Lower lobe of right lung (tissue), 2 donors: Measurements from ENCODE around the gene KCNN1. TPM values are rescaled to one million over a fixed set of nuclear protein-coding genes. Genes with fewer than 3 reads are reported as not detected.
"Not testable (repeated sequence)": the region's sequence is repeated elsewhere in the genome, so short reads cannot be mapped to it uniquely, and the experiment has no call there.

Source experiments
- ATAC-seq, 2 donors: fragments of 200-7000 bp; cut with Tn5 transposase; one replicate each; pipeline ENCODE4 v1.9.1; 2020 to 2022; ENCODE audit warnings: mild to moderate bottlenecking in 2 of 2, moderate library complexity in 2 of 2
- DNase-seq: peaks from one replicate; pipeline ENCODE4 v3.0.0-alpha.2; 2020
- H3K27ac ChIP-seq: fragments of 200-600 bp; one replicate; pipeline ENCODE4 v1.8.0; 2022
- H3K27me3 ChIP-seq: fragments of 200-600 bp; one replicate; pipeline ENCODE4 v1.8.0; 2022; ENCODE audit warnings: low read depth
- H3K36me3 ChIP-seq: fragments of 200-600 bp; one replicate; pipeline ENCODE4 v1.8.0; 2022; ENCODE audit warnings: mild to moderate bottlenecking
- H3K4me1 ChIP-seq: fragments of 200-600 bp; one replicate; pipeline ENCODE4 v1.8.0; 2022
- H3K4me3 ChIP-seq: fragments of 200-600 bp; one replicate; pipeline ENCODE4 v1.8.0; 2022; ENCODE audit warnings: mild to moderate bottlenecking
- H3K9me3 ChIP-seq: fragments of 200-600 bp; one replicate; pipeline ENCODE4 v1.8.0; 2022
- intact Hi-C: fragments of 100-400 bp; cut with DNase I; formaldehyde crosslinking; loops from one replicate; pipeline ENCODE4 v1.11.0; 2022
- total RNA-seq: library from RNA; stranded (reverse); fragmentation: NEBNext Ultra II Directional; extraction: Animal tissue kit (Norgen Biotek cat#: 25700); gene quantifications from one replicate; pipeline ENCODE4 v1.2.1, GENCODE V29; 2021
- TF ChIP-seq, protein P1 (sequence below): fragments of 200-600 bp; IDR thresholded peaks from one replicate; pipeline ENCODE4 v1.8.0; 2022; ENCODE audit warnings: antibody characterized with exemption, mild to moderate bottlenecking
- donor health status: DM: no; HTN: yes; CAD: no; lungs with severe emphysema.

KCNN1 gene
- total RNA-seq, 1 donor from 2014 or later: not detected

DNA sequence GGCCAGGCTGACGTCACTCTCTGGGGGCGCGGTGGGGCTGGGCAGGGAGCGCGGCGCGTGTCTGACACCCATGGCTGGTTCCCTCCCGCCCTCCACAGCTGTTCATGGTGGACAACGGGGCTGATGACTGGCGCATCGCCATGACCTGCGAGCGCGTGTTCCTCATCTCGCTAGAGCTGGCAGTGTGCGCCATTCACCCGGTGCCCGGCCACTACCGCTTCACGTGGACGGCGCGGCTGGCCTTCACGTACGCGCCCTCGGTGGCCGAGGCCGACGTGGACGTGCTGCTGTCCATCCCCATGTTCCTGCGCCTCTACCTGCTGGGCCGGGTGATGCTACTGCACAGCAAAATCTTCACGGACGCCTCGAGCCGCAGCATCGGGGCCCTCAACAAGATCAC is 14.7 kb downstream of the KCNN1 start:
- no peaks in the 10 kb centered on the region for H3K4me1 ChIP-seq
- no peak for ATAC-seq
- intact Hi-C loops: no loop called here
- H3K4me3 ChIP-seq: no peak overlapping the region
- H3K27me3 ChIP-seq: peaks cover 7% of the 10 kb centered on the region
- H3K27ac ChIP-seq: no peak overlapping the region
- no peak for DNase-seq
- no peaks in the 10 kb centered on the region for H3K36me3 ChIP-seq
- TF ChIP-seq, protein P1, sequence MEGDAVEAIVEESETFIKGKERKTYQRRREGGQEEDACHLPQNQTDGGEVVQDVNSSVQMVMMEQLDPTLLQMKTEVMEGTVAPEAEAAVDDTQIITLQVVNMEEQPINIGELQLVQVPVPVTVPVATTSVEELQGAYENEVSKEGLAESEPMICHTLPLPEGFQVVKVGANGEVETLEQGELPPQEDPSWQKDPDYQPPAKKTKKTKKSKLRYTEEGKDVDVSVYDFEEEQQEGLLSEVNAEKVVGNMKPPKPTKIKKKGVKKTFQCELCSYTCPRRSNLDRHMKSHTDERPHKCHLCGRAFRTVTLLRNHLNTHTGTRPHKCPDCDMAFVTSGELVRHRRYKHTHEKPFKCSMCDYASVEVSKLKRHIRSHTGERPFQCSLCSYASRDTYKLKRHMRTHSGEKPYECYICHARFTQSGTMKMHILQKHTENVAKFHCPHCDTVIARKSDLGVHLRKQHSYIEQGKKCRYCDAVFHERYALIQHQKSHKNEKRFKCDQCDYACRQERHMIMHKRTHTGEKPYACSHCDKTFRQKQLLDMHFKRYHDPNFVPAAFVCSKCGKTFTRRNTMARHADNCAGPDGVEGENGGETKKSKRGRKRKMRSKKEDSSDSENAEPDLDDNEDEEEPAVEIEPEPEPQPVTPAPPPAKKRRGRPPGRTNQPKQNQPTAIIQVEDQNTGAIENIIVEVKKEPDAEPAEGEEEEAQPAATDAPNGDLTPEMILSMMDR: no peak
- H3K9me3 ChIP-seq: no peaks in the 10 kb centered on the region

DNA sequence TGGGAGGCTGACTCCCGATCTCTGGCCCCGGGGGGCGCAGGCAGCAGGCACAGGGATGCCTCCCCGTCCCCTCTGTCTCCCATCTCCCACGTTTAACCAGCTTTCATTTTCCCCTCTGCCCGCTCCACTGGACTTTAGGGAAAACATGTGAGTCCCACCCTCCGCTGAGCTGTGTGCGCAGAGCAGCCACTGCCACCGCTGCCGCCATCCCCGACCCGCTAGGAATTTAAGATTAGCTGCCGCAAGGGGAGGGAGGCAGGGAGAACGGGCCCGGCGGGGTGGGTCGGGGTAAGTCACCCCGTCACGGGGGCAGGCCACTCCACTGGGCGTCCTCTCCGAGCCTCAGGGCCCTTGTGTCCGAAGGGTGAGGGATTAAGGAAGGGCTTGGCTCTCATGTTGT is 15.5 kb downstream of the KCNN1 start:
- intact Hi-C loops: no loop called here
- Histone ChIP-seq H3K9me3 (no peaks in the 10 kb centered on the region), H3K27me3 (peaks cover 7% of the 10 kb centered on the region), H3K4me1 (no peaks in the 10 kb centered on the region), H3K36me3 (no peaks in the 10 kb centered on the region), H3K27ac (no peak overlapping the region), H3K4me3 (no peak overlapping the region)
- DNase-seq: no peak
- no peak for ATAC-seq
- TF ChIP-seq, protein P1: no peak

DNA sequence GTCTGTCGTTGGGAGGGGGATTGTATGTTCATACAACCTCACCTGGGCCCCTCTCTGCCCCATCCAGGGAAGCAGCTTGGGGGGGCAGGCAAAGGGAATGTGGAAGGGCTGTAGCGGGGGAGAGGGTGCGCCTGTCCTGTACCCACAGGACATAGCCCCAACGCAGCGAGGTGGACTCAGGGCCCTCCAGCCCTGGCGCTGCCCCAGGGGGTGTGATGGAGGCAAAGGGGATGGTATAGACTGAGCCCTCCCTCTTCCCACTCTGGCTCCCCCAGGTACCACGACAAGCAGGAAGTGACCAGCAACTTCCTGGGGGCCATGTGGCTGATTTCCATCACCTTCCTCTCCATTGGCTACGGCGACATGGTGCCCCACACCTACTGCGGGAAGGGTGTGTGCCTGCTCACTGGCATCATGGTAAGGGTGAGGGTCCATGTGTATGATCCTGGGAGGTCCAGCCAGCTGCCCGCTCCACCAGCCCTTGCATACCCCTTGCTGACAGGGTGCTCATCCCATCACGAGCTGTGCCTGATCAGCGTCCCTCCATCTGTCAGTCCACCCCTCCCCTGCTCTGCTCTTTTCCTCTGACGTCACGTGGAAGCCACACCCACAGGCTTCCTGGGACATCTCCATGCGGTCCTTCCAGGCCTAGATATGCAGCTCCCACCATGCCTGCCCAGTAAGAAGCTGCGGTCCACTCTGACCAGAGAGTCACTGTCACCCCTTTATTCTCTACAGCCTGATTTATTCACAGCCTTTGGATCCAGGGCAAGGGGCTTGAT is 18.3 kb downstream of the KCNN1 start:
- peak in 1 of 2 donors; percentile 23 for ATAC-seq
- no peaks in the 10 kb centered on the region for H3K36me3 ChIP-seq
- H3K27ac ChIP-seq: no peak overlapping the region
- H3K27me3 ChIP-seq: peaks cover 7% of the 10 kb centered on the region
- no peaks in the 10 kb centered on the region for H3K9me3 ChIP-seq
- no peak overlapping the region for H3K4me3 ChIP-seq
- intact Hi-C loops: no loop called here
- H3K4me1 ChIP-seq: no peaks in the 10 kb centered on the region
- TF ChIP-seq, protein P1: no peak
- DNase-seq: no peak

DNA sequence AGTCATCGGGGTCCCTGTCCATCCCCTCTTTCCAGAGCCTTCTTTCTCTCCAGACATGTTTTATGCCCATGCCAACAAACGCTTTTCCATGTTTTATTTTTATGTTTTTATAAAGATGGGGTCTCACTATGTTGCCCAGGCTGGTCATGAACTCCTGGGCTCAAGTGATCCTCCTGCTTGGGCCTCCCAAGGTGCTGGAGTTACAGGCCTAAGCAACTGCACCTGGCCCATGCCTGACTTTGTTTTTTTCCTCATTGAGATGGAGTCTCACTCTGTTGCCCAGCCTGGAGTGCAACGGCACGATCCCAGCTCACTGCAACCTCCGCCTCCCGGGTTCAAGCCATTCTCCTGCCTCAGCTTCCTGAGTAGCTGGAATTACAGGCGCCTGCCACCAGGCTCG is 19.7 kb downstream of the KCNN1 start:
- H3K9me3 ChIP-seq, H3K36me3 ChIP-seq, H3K4me1 ChIP-seq, ATAC-seq, intact Hi-C loops, DNase-seq, H3K4me3 ChIP-seq, H3K27me3 ChIP-seq, H3K27ac ChIP-seq: not testable (repeated sequence)

DNA sequence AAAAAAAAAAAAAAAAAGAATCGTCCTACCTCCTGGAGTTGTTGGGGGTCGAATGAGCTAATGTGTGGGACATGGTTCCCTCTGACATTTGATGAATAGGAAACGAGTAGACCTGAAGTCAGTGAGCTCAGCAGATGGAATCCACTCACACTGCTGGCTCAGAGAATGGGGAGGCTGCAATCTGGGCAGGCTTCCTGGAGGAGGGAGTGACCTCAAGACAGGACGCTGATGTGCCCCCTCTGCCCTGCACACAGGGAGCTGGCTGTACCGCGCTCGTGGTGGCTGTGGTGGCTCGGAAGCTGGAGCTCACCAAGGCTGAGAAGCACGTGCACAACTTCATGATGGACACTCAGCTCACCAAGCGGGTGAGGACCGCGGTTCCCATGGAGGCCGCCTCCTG is 21.3 kb downstream of the KCNN1 start:
- Histone ChIP-seq H3K36me3 (no peaks in the 10 kb centered on the region), H3K27me3 (peaks cover 5% of the 10 kb centered on the region), H3K9me3 (no peaks in the 10 kb centered on the region), H3K4me3 (no peak overlapping the region), H3K27ac (no peak overlapping the region), H3K4me1 (no peaks in the 10 kb centered on the region)
- TF ChIP-seq, protein P1: no peak
- DNase-seq (no peak), ATAC-seq (no peak)
- intact Hi-C loops: no loop called here

DNA sequence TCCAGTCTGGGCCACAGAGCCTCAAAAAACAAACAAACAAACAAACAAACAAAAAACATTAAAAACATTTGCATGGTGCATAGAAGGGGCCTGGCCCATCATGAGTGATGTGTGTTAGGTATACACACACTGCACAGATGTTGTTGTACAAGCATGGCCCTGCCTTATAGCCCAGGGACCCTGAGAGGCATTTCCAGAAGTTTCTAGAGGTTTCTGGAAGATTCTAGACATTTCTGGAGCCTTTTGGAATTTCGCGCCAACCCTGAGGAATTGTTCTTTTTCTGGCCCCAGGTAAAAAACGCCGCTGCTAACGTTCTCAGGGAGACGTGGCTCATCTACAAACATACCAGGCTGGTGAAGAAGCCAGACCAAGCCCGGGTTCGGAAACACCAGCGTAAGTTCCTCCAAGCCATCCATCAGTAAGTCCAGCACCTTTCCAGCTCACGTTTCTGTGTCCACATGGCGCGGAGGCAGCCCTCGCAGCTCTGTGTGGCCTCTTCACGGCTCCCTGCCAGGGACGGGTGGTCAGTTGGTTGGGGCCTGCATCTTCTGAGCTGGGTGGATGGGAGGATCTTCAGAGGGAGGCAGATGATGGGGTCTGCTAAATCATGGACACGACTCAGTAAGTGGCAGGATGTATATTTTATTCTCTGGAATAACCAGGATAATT is 22.7 kb downstream of the KCNN1 start:
- H3K4me1 ChIP-seq: no peaks in the 10 kb centered on the region
- no peaks in the 10 kb centered on the region for H3K36me3 ChIP-seq
- H3K27me3 ChIP-seq: no peaks in the 10 kb centered on the region
- no peaks in the 10 kb centered on the region for H3K9me3 ChIP-seq
- TF ChIP-seq, protein P1: no peak
- ATAC-seq (no peak), DNase-seq (no peak)
- H3K4me3 ChIP-seq: no peak overlapping the region
- no peak overlapping the region for H3K27ac ChIP-seq
- intact Hi-C loops: no loop called here
